GM19023 (cell line): ENCODE results near the gene ACSS1.

ENCODE experiments used
- ATAC-seq: cut with Tn5 transposase; IDR thresholded peaks from one replicate; pipeline ENCODE4 v1.9.1; 2021; ENCODE audit warnings: mild to moderate bottlenecking, moderate library complexity; ENCODE audit not compliant: unreplicated experiment

ACSS1 gene

DNA sequence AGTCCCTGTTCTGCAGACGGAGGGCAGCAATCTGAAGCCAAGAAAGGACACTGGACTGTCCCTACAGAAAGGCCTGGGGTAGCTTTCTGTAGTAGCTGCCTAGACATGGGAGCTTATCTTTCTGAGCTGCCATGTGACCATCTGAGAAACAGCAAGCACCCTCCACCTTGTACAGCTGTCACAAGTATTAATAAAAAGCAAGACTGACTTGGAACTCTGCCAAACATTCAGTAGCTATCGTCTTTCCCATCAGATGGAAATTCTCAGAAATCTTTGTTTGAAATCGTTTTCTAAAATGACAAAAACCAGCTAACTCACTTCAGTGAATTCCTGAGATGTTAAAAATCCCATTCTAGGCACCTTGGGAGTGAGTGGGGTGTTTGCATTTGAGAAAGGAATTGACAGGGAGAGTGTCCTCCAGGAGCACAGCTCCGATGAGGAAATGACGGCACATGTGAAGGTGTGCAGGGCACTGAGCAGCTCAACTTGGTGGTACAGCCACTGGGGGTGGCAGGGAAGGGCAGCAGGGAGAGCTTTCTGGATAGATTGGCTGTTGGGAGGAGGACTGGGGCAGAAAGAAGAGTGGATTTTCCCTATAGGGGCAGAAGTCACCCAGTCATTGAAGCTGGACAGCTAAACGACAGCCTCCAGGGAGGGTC lies 24.5 kb downstream of the ACSS1 start:
- no peak for ATAC-seq

DNA sequence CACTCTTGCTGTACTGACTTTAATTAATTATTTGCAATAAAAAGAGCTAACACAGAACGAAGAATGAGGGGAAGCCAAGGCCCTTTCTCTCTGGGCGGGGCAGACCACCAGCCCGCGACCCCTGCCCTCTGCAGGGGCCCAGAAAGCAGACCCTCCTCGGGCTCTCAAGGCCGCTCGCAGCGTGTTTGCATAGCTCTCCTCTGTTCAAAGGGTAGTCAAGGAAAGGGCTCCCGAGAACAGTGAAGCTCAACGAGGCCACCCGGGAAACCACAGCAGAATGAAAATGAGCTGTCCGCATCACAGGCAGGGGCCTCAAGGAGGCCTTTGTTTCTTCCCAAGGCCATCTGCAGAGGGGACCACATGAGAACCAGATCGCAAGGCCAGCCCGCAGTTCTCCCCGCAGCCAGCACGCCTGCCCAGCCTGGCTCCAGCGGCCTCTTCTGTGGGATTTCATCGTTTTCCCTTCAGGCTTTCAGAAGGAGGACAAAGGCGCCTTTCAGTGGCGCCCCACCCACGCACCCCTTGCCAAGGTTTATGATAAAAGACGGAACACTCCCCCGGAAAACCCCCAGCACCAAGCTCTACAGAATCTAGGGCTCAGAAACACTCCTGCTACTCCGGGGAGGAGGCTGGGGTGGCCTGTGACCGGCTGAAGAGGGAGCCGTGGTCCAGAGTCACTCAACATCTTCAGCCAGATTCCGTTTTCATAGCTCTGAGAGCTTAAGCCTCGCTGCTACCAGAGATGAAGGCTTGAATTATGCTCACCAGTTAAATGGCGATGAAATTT lies 25.3 kb downstream of the ACSS1 start:
- ATAC-seq, result no peak

DNA sequence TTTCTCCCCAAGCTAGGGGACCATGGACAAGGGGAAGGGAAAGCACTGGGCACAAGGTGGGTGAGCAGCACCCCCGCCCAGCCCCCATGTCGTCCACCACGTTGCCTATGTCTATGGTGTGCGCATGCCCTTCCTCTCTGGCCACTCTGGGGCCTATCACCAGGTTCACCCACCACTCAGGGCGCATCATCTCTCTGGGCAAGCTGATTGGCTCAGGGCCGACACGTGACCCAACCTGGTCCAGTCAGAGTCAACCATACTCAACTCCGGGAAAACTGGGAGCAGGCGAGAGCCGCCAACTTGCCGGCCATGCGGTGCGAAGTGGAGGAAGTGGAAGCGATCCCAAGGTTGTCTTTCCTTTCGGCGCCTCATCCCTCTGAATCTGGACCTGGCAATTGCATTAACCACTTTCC lies 25.9 kb downstream of the ACSS1 start:
- no peak for ATAC-seq

DNA sequence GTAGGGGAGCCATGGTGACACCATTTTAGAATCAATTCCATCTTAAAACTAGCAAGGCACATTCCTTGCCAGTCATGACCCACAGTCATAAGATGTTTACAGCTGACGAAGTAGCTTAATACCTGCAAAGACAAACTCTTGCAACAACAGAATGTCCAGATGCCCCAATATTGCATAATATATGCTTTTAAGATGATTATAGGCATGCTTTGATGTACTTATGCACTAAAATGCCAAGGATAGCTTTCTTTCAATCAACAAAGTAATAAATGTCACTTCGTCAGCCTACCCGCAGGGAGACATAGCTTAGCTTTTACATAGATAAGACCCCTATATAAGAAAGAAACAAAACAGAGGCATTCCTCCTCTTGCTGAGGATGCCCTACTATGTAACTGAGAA lies 26.7 kb downstream of the ACSS1 start:
- no peak for ATAC-seq

DNA sequence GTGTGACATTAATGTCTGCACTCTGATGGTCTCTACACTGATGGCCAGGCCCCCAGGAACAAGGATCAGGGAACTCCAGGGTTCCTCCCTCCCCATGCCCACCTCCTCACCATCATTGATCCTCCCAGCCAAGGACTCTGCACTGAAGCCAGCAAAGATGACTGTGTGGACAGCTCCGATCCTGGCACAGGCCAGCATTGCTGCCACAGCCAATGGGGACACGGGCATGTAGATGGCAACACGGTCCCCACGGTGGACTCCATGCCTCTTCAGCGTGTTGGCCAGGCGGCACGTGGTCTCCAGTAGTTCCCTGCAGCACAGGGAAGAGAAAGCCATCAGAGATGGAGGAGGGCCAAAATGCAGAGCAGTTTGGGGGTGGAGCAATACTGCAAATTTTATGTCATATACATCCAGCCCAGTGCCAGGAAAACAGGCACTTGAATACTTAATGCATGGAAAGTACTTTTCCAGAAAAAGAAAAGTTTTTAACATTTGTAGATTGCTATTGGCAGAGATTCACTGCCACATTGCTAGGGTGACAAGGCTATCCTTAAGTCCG lies 27.2 kb downstream of the ACSS1 start:
- no peak for ATAC-seq

DNA sequence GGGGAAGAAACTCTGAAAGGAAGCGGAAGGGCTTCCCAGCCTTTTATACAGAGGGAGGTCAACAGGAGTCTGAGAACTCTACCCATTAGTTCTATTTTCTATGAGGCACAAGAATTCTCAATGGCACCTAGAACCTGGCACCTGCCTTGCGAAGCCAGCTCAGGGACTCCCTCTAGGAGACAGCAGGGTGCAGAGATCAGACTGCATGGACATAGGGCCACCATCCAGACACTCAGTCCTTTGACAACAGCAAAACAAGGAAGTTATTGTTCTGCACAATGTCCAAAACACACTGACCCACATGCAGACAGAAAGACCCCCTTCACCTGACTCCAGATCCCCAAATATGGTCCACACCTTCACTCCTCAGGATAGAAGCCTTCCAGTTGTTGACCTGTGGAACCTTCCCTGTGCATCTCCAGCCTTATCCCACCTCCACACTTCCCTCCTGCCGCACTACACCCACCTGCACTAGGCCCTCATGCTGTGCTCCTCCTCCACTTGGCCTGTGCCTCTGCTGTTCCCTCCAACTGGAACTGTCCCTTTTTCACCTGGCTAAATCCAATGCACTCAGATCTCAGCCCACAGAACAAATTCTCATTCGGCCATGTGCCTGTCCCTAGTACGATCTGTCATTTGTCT lies 27.8 kb downstream of the ACSS1 start:
- no peak for ATAC-seq

DNA sequence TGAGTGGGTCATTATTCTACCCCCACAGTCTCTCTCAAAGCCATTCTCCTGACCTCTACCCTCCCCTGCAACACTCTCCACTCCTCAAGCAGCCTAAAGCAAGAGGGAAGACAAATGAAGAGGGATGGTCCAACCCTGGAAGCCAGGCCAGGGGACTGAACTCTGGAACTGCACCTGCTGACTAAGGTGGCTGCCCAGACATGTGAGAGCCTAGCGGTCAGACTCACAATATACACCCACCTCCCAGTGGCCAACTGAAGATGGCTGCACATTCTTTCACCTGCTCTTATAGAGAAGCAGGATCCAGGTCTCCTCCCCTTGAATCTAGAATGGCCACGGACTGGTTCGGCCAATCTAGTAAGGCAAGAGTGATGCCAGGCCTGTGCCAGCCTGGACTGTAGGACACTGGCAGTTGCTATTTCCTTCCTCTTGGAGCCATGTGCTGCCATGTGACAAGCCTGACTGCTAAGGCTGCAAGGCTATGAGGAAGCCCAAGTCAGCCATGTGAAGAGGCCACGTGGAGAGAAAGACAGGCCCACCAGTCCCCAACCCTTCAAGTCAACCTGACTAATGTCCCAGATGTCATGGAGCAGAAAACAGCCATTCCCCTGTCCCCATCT lies 31.8 kb downstream of the ACSS1 start:
- no peak for ATAC-seq

DNA sequence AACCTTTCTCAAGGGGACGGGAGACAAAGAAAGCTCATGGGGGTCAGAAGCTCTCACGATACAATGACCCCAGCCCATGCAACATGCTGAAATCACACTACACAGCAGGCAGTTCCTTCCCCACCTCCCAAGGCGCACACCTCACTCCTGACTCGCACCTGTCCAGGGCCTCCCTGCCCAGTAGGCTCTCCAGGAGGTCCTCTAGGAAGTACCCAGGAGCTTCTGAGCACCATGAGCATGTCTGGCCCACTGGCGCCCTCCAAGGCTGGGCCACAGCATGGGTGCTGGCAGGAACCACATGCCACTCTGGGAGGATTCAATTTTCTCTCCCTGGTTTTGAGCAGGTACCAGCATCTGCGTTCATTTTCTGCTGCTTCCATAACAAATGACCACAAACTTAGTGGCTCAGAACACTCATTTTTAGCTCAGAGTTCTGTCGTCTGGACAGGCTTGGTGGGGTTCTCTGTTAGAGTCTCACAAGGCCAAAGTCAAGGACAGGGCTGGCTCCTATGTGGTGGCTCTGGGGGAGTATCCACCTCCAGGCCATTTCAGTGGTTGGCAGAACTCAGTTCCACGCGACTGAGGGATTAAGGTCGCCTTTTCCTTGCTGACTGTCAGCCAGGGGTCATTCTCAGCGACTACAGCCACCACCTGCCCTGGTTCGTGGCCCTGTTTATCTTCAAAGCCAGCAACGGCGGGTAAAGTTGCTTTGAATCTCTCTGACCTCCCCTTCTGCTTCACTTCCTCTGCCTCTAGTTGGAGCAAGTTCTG lies 32.7 kb downstream of the ACSS1 start:
- ATAC-seq, result no peak

DNA sequence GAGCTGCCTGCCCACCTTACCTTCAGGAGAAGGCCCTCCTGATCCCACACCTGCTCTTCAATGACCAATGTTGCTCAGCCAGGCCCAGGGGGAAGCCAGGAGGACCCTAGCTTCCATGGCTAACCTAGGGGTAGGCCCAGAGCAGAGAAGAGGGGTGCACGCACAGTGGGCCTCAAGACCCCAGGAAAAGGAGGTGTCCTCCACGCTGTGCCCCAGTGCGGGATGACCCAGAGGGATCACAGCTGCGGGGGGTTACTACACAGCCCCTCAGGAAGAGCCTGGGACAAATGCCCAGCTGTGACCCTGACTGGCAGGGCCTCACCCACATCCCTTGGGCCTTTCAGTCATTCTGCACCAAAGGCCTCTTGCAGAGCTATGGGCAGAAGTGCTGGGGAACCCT lies 33.8 kb downstream of the ACSS1 start:
- no peak for ATAC-seq

DNA sequence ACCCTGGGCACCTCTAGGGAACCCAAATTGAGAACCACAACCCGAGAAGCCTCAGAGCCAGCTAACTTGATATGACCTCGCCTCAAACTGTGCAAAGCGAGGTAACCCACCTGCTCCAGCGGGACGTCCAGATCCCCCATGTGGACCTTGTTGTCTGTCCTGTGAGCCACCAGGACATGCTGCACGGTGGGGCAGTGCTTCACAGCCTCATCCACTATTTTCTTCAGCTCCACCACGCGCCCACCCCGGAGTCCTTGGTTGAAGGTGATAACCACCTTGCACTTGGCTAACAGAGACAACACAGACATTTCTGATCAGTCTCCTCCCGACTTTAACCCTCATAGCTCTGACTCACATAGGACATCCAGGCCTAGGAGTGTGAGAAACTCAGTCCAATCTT lies 34.6 kb downstream of the ACSS1 start:
- ATAC-seq, result no peak

DNA sequence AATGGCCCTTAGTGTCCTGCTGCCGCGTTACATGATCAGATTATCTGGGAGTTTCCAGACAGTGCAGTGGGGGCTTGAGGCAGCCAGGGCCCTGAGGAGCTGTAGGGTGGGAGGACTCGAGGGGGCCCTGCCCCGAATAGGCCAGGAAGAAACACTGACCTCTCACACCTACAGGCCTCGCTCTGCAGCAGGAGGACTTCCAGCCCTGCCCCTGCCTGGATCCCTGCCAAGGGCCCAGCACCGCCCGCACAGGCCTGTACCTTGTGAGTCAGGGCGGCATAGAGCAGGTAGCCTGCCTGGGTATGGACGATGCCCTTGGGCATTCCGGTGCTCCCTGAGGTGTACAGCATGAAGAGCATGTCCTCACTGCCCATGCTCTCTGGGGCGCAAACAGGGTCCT lies 35.3 kb downstream of the ACSS1 start:
- no peak for ATAC-seq

DNA sequence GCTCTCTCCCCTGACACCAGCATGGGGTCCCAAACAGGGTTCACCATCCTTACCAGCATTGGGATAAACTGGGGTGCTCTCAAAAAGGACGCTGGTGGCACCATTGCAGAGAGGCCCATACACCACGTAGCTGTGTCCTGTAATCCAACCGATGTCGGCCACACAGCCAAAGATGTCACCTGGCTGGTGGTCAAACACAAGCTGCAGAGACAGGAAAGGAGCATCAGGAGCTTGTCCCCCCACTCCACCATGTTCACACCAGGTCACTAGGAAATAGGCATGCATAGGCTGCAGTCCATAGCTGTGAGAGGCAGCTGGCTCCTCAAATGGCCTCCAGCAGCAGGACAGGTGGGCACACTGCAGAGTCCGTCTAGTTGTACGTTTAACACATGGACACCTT lies 36.6 kb downstream of the ACSS1 start:
- no peak for ATAC-seq

DNA sequence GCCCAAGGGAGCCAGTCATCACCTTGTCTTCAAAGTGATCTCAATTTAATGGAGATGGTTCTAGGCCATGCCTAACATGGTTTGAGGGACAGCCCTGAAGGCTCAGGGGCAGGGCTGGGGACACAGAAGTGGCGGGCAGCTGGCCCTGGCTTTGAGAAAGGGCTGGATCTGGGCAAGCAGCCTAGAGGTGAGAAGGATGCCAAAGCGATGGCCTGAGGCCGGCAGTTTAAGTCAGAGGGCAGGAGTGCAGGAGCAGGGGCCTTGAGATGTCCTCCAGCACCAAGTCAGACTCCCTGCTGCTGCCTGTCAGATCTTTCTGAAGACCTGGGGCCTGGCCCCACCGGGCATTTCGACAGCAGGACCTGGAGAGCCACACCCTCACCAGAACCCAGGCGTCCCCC lies 37.0 kb downstream of the ACSS1 start:
- no peak for ATAC-seq

DNA sequence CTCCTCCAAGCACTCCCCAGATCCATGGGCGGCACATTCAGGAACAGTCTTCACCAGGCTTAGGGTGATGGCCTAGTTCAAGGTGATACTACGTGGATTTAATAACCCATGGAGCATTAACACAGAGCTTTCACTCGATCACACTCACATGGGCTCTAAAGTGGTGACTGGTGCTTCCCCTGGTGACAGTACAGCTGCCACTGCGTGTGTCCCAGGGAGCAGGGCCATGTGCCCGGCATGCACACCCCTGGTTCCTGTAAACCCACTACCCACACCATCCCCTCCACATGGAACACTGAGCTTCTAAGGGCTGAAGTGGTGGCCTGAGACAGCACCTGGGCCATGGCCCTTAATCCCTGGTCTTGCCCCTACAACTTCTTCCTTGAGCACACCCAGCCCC lies 37.6 kb downstream of the ACSS1 start:
- no peak for ATAC-seq

DNA sequence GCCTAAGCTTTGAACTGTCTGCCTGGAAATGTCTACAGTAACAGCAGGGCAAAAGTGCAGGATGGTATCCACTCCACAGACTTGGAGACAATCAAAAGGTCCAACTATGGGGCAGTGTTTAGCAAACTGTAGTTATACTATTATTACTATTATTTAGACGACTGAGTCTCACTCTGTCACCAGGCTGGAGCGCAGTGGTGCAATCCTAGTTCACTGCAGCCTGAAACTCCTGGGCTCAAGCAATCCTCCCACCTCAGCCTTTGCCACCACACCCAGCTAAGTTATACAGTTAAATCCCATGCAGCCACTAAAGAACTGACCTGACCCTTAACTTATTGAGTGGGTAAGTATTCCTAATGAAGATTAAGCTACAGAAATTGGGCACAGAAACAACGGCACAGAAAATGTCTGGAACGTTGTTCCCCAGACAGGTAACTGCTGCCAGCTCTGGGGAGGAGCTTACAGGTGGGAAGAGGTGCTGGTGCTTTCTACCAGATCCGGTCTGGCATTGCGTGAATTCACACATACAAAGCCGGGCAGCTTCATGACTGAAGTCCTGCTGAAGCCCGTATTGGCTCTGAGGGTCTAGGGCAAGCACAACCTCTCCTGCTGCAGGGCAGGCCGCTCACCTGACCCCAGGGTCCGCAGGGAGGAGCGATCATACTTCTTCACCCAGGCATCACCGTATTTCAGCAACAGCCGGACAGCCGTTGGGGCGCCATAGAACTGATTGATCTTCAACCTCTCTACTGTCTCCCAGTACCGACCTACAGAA lies 38.4 kb downstream of the ACSS1 start:
- no peak for ATAC-seq

DNA sequence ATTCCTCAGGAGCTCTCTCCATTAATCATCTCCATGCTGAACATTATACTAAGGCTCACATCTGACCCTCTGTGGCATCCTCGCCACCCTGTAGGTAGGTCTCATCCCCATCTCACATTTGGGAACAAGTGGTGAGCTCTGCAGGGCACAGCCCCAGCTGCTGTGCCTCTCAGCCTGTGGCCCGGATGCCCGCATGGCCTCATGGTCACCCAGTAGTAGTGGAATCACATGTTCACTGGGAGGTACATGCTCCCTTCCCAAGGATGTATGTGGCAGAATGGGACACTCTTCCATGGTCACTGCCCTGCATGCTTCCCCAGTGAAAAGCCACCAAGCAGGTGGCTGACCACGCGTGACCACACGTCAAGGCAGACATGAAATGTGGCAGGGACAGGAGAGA lies 39.1 kb downstream of the ACSS1 start:
- ATAC-seq, result no peak

DNA sequence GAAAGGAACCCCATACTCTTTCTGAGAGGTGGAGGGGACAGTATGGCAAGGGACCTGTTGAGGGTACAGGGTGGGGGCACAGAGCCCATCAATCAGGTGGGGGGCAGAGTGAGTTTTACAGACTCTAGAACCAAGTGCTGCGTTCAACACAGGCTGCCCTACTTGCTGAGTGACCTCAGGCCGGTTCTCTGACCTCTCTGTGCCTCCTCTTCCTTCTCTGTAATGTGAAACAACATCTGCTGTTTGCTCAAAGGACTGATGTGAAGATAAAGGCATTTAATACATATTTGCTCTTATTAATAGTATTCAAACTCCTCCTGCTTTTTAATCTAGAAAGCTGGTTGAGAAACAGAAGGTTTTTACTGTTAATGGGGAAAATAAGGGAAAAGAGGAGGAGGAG lies 39.5 kb downstream of the ACSS1 start:
- ATAC-seq, result no peak

DNA sequence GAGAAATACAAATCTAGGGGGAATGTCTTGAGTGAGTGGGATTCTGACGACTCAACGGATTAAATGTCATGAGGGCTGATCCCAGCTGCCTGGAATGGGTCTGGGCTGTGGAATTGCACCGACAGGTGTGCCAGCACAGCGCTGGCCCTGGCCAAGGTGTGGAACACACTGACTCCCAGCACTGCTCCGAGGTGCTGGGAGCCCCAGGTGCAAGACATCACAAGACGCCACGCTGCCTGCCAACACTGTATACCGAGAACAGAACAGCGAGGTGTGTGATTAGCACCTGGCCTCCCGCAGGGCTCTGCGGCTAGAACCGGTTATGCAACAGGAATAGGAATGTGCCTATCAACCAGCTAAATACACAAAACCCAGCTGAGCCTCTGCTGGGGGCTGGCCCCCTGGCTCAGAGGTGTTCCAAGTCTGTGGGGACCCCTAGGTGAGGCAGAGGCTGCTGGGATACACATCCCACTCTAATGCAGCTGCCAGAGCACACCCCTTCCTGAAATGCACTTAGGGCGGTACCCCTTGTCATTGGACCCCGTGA lies 40.6 kb downstream of the ACSS1 start:
- ATAC-seq, result no peak

DNA sequence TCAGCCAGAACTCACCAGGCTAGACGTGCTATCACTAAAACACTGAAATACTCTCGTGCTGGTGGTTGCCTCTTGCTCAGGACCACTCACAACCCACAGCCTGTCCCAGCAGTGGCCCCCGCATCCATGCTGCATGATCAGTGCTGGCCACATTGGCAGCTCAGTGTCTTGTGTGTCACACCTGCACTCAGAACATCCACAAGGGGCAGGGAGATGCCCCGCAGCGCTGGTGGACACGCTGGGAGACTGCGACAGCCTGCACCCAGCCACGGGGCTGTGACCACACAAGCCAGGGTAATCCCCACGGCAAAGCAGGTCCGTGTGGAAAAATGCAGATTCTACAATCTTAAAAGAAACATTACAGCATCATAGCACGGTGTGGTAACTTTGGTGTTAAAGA lies 41.5 kb downstream of the ACSS1 start:
- no peak for ATAC-seq

DNA sequence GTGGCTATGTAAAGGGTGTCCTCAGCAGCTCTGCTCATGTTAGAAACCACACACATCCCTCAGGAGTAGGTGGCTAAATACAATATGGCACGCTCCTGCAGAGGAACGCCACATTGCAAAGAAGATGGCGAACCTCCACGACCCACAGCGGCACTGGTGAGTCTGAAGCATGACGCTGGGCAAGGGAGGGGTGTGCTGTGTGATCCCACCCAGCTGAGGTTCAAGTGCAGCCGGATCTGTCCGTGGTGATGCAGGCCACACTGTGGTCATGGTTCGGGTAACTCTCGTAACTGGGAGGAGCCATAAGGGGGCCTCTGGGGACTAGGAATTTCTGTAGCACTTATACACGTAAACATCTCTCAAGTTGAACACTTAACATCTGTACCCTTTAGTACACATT lies 42.0 kb downstream of the ACSS1 start:
- no peak for ATAC-seq
